ENCODE measurements around the gene PRDM7.

PRDM7 gene

GRCh38 chr16:90031186-90031930 lies 45.8 kb downstream of the PRDM7 start:
- Histone ChIP-seq H3K4ac (ENCODE audit: low read length) (no peak overlapping the region), H3K9me3 (replicated peaks in 1 of 2; ENCODE audit: control insufficient read depth in 2 of 2, insufficient read depth in 1 of 2, low read depth in 1 of 2, low read length in 2 of 2) (peaks cover 0 to 12% of the 10 kb centered on the region in 2 donors), H3K27ac (replicated peaks; ENCODE audit: low read length) (no peak overlapping the region), H2BK12ac (ENCODE audit: low read length) (no peak overlapping the region), H2AK5ac (ENCODE audit: low read depth, low read length) (no peak overlapping the region), H3K23ac (ENCODE audit: low read depth, low read length, poor library complexity) (peak overlapping the region; percentile 26), H3K79me1 (ENCODE audit: low read depth, low read length) (no peaks in the 10 kb centered on the region), H3K9ac (ENCODE audit: low read depth, low read length, poor library complexity) (peak overlapping the region; percentile 53), H2BK15ac (ENCODE audit: low read length) (no peak overlapping the region), H2AFZ (ENCODE audit: low read length) (no peak overlapping the region), H4K91ac (ENCODE audit: low read depth, low read length, poor library complexity) (no peak overlapping the region), H2BK5ac (ENCODE audit: low read length) (no peak overlapping the region), H3K4me2 (ENCODE audit: insufficient read depth, low read length, poor library complexity, severe bottlenecking) (no peak overlapping the region), H3K4me3 (ENCODE audit: low read length in 2 of 2) (peak overlapping the region in 1 of 2 donors; percentile 76), H3K27me3 (ENCODE audit: control insufficient read depth in 3 of 3, insufficient read depth in 3 of 3, low read depth in 1 of 3, low read length in 3 of 3) (no peaks in the 10 kb centered on the region), H2BK120ac (ENCODE audit: low read depth, low read length) (no peak overlapping the region), H3K4me1 (ENCODE audit: control insufficient read depth in 2 of 2, insufficient read depth in 1 of 2, low read depth in 1 of 2, low read length in 2 of 2) (peaks cover 0 to 3% of the 10 kb centered on the region in 2 donors), H3K18ac (ENCODE audit: low read length) (no peak overlapping the region), H4K8ac (ENCODE audit: low read depth, low read length) (no peak overlapping the region), H3K36me3 (replicated peaks in 1 of 2; ENCODE audit: control insufficient read depth in 2 of 2, insufficient read depth in 2 of 2, low read length in 2 of 2) (peaks cover 0 to 9% of the 10 kb centered on the region in 2 donors), H3K14ac (ENCODE audit: low read length) (peak overlapping the region; percentile 3)
- no peak for DNase-seq (ENCODE audit: low spot score)
- no CpG with 5 or more reads among the region's 19 CpGs for WGBS, 2 donors (ENCODE audit: extremely low coverage in 2 of 2, insufficient read length in 2 of 2, insufficient replicate concordance in 1 of 2)

GRCh38 chr16:90028985-90029384 lies 48.1 kb downstream of the PRDM7 start:
- H3K27ac ChIP-seq (replicated peaks; ENCODE audit: low read length) = no peak overlapping the region
- no peak overlapping the region for H3K14ac ChIP-seq (ENCODE audit: low read length)
- H3K23ac ChIP-seq (ENCODE audit: low read depth, low read length, poor library complexity) = no peak overlapping the region
- peaks cover 0 to 9% of the 10 kb centered on the region in 2 donors for H3K9me3 ChIP-seq (replicated peaks in 1 of 2; ENCODE audit: control insufficient read depth in 2 of 2, insufficient read depth in 1 of 2, low read depth in 1 of 2, low read length in 2 of 2)
- H3K4ac ChIP-seq (ENCODE audit: low read length) = no peak overlapping the region
- no peak overlapping the region for H3K4me3 ChIP-seq (ENCODE audit: low read length in 2 of 2)
- H2AK5ac ChIP-seq (ENCODE audit: low read depth, low read length) = no peak overlapping the region
- peak overlapping the region; percentile 10 for H2AFZ ChIP-seq (ENCODE audit: low read length)
- H3K4me2 ChIP-seq (ENCODE audit: insufficient read depth, low read length, poor library complexity, severe bottlenecking) = no peak overlapping the region
- H4K8ac ChIP-seq (ENCODE audit: low read depth, low read length) = peak overlapping the region; percentile 86
- H4K91ac ChIP-seq (ENCODE audit: low read depth, low read length, poor library complexity) = no peak overlapping the region
- no peak overlapping the region for H3K9ac ChIP-seq (ENCODE audit: low read depth, low read length, poor library complexity)
- no peak overlapping the region for H2BK15ac ChIP-seq (ENCODE audit: low read length)
- peaks cover 0 to 9% of the 10 kb centered on the region in 2 donors for H3K36me3 ChIP-seq (replicated peaks in 1 of 2; ENCODE audit: control insufficient read depth in 2 of 2, insufficient read depth in 2 of 2, low read length in 2 of 2)
- H2BK12ac ChIP-seq (ENCODE audit: low read length) = no peak overlapping the region
- DNase-seq (ENCODE audit: low spot score) = no peak
- no peaks in the 10 kb centered on the region for H3K27me3 ChIP-seq (ENCODE audit: control insufficient read depth in 3 of 3, insufficient read depth in 3 of 3, low read depth in 1 of 3, low read length in 3 of 3)
- H3K79me1 ChIP-seq (ENCODE audit: low read depth, low read length) = no peaks in the 10 kb centered on the region
- no CpG with 5 or more reads among the region's 12 CpGs for WGBS, 2 donors (ENCODE audit: extremely low coverage in 2 of 2, insufficient read length in 2 of 2, insufficient replicate concordance in 1 of 2)
- H3K18ac ChIP-seq (ENCODE audit: low read length) = peak overlapping the region; percentile 46
- H2BK120ac ChIP-seq (ENCODE audit: low read depth, low read length) = no peak overlapping the region
- no peak overlapping the region for H2BK5ac ChIP-seq (ENCODE audit: low read length)
- H3K4me1 ChIP-seq (ENCODE audit: control insufficient read depth in 2 of 2, insufficient read depth in 1 of 2, low read depth in 1 of 2, low read length in 2 of 2) = peaks cover 0 to 3% of the 10 kb centered on the region in 2 donors

- no peak overlapping the region for H2AFZ ChIP-seq (ENCODE audit: low read length)
- peaks cover 0 to 8% of the 10 kb centered on the region in 2 donors for H3K36me3 ChIP-seq (replicated peaks in 1 of 2; ENCODE audit: control insufficient read depth in 2 of 2, insufficient read depth in 2 of 2, low read length in 2 of 2)
- H3K4me1 ChIP-seq (ENCODE audit: control insufficient read depth in 2 of 2, insufficient read depth in 1 of 2, low read depth in 1 of 2, low read length in 2 of 2) = peaks cover 0 to 3% of the 10 kb centered on the region in 2 donors
- peaks cover 0 to 9% of the 10 kb centered on the region in 2 donors for H3K9me3 ChIP-seq (replicated peaks in 1 of 2; ENCODE audit: control insufficient read depth in 2 of 2, insufficient read depth in 1 of 2, low read depth in 1 of 2, low read length in 2 of 2)
- no peak for DNase-seq (ENCODE audit: low spot score)
- no peak overlapping the region for H3K4me3 ChIP-seq (ENCODE audit: low read length in 2 of 2)
- H2BK15ac ChIP-seq (ENCODE audit: low read length) = no peak overlapping the region
- H4K8ac ChIP-seq (ENCODE audit: low read depth, low read length) = no peak overlapping the region
- H3K9ac ChIP-seq (ENCODE audit: low read depth, low read length, poor library complexity) = no peak overlapping the region
- H3K23ac ChIP-seq (ENCODE audit: low read depth, low read length, poor library complexity) = no peak overlapping the region
- H3K27ac ChIP-seq (replicated peaks; ENCODE audit: low read length) = no peak overlapping the region
- WGBS, 2 donors (ENCODE audit: extremely low coverage in 2 of 2, insufficient read length in 2 of 2, insufficient replicate concordance in 1 of 2) = no CpG with 5 or more reads among the region's 17 CpGs
- no peak overlapping the region for H2AK5ac ChIP-seq (ENCODE audit: low read depth, low read length)
- H2BK5ac ChIP-seq (ENCODE audit: low read length) = no peak overlapping the region
- no peaks in the 10 kb centered on the region for H3K79me1 ChIP-seq (ENCODE audit: low read depth, low read length)
- no peak overlapping the region for H4K91ac ChIP-seq (ENCODE audit: low read depth, low read length, poor library complexity)
- no peak overlapping the region for H3K18ac ChIP-seq (ENCODE audit: low read length)
- H2BK120ac ChIP-seq (ENCODE audit: low read depth, low read length) = no peak overlapping the region
- H3K4me2 ChIP-seq (ENCODE audit: insufficient read depth, low read length, poor library complexity, severe bottlenecking) = no peak overlapping the region
- H3K4ac ChIP-seq (ENCODE audit: low read length) = no peak overlapping the region
- no peak overlapping the region for H2BK12ac ChIP-seq (ENCODE audit: low read length)
- no peaks in the 10 kb centered on the region for H3K27me3 ChIP-seq (ENCODE audit: control insufficient read depth in 3 of 3, insufficient read depth in 3 of 3, low read depth in 1 of 3, low read length in 3 of 3)
- no peak overlapping the region for H3K14ac ChIP-seq (ENCODE audit: low read length)
These were observed 49.5 kb downstream of the PRDM7 start for GRCh38 chr16:90027611-90028010.

- no peak overlapping the region for H4K8ac ChIP-seq (ENCODE audit: low read depth, low read length)
- no peak overlapping the region for H2BK120ac ChIP-seq (ENCODE audit: low read depth, low read length)
- H3K27ac ChIP-seq (replicated peaks; ENCODE audit: low read length) = no peak overlapping the region
- H3K27me3 ChIP-seq (ENCODE audit: control insufficient read depth in 3 of 3, insufficient read depth in 3 of 3, low read depth in 1 of 3, low read length in 3 of 3) = peaks cover 0 to 9% (median 0%) of the 10 kb centered on the region in 3 experiments
- no peak overlapping the region for H3K4ac ChIP-seq (ENCODE audit: low read length)
- H3K4me2 ChIP-seq (ENCODE audit: insufficient read depth, low read length, poor library complexity, severe bottlenecking) = no peak overlapping the region
- no peak overlapping the region for H2AFZ ChIP-seq (ENCODE audit: low read length)
- no peak overlapping the region for H3K9ac ChIP-seq (ENCODE audit: low read depth, low read length, poor library complexity)
- H2BK12ac ChIP-seq (ENCODE audit: low read length) = no peak overlapping the region
- H2BK5ac ChIP-seq (ENCODE audit: low read length) = no peak overlapping the region
- no peak overlapping the region for H2AK5ac ChIP-seq (ENCODE audit: low read depth, low read length)
- no peak overlapping the region for H3K4me3 ChIP-seq (ENCODE audit: low read length in 2 of 2)
- no peak overlapping the region for H3K23ac ChIP-seq (ENCODE audit: low read depth, low read length, poor library complexity)
- H3K79me1 ChIP-seq (ENCODE audit: low read depth, low read length) = no peaks in the 10 kb centered on the region
- no peaks in the 10 kb centered on the region for H3K9me3 ChIP-seq (replicated peaks in 1 of 2; ENCODE audit: control insufficient read depth in 2 of 2, insufficient read depth in 1 of 2, low read depth in 1 of 2, low read length in 2 of 2)
- H3K4me1 ChIP-seq (ENCODE audit: control insufficient read depth in 2 of 2, insufficient read depth in 1 of 2, low read depth in 1 of 2, low read length in 2 of 2) = peaks cover 3 to 4% of the 10 kb centered on the region in 2 donors
- WGBS, 2 donors (ENCODE audit: extremely low coverage in 2 of 2, insufficient read length in 2 of 2, insufficient replicate concordance in 1 of 2) = no CpG with 5 or more reads among the region's 8 CpGs
- DNase-seq (ENCODE audit: low spot score) = no peak
- H3K14ac ChIP-seq (ENCODE audit: low read length) = no peak overlapping the region
- no peak overlapping the region for H4K91ac ChIP-seq (ENCODE audit: low read depth, low read length, poor library complexity)
- no peak overlapping the region for H2BK15ac ChIP-seq (ENCODE audit: low read length)
- no peak overlapping the region for H3K18ac ChIP-seq (ENCODE audit: low read length)
- no peaks in the 10 kb centered on the region for H3K36me3 ChIP-seq (replicated peaks in 1 of 2; ENCODE audit: control insufficient read depth in 2 of 2, insufficient read depth in 2 of 2, low read length in 2 of 2)
These were observed 51.0 kb downstream of the PRDM7 start for GRCh38 chr16:90026135-90026534.

All from neuronal stem cell (in vitro differentiated cells).